H1 (cell line): ENCODE results near the gene CHAT. TPM values are rescaled to one million over a fixed set of nuclear protein-coding genes. Genes with fewer than 3 reads are reported as not detected.

Experiments
- ASH2L ChIP-seq: fragments of 200-600, 300-600 bp; sonication (generic); IDR thresholded peaks from one replicate; pipeline ENCODE4 v1.7.1; 2017; ENCODE audit warnings: low read length
- ATF2 ChIP-seq: IDR thresholded peaks from 2 replicates; pipeline ENCODE4 v1.6.1; 2012; ENCODE audit warnings: low read length, inconsistent platforms
- E2F6 ChIP-seq: IDR thresholded peaks from 2 replicates; pipeline ENCODE4 v1.6.1; 2012; ENCODE audit warnings: inconsistent platforms
- KDM4A ChIP-seq: IDR thresholded peaks from one replicate; pipeline ENCODE4 v1.7.1; 2012; ENCODE audit warnings: low read depth, mild to moderate bottlenecking, moderate library complexity, low read length, inconsistent platforms; ENCODE audit not compliant: severe bottlenecking
- SIN3A ChIP-seq, 2 experiments: IDR thresholded peaks in 1 of 2; conservative IDR thresholded peaks in 1 of 2; 2 replicates each; pipeline ENCODE4 v1.6.1; 2011 to 2012; ENCODE audit warnings: low read length in 2 of 2, improper control_type of control experiment in 1 of 2, low read depth in 1 of 2, mild to moderate bottlenecking in 1 of 2
- SP1 ChIP-seq: IDR thresholded peaks from 2 replicates; pipeline ENCODE4 v1.6.1; 2011; ENCODE audit warnings: low read depth, low read length
- SUZ12 ChIP-seq: fragments of 200-600 bp; sonication (generic); IDR thresholded peaks from 2 replicates; pipeline ENCODE4 v1.6.1; 2012; ENCODE audit warnings: mild to moderate bottlenecking, inconsistent platforms, low read length, moderate library complexity, mixed read lengths
- USF2 ChIP-seq: IDR thresholded peaks from 2 replicates; pipeline ENCODE4 v1.6.1; 2011; ENCODE audit warnings: low read length, improper control_type of control experiment
- polyA plus RNA-seq, 7 experiments: library from polyadenylated mRNA; depleted of rRNA in 3 of 7; stranded (reverse) in 5 of 7; unstranded in 2 of 7; fragments of >200 nt in 5 of 7; fragments of 200-250 nt in 2 of 7; gene quantifications; 1 replicate in 5 of 7; 2 replicates in 1 of 7; 4 replicates in 1 of 7; pipeline versions ENCODE4 v1.2.1 to v1.2.3, GENCODE V29; 2011 to 2013; ENCODE audit warnings: missing spikeins in 2 of 7, mixed read lengths in 2 of 7
- total RNA-seq: library from RNA; stranded (reverse); fragmentation: NEBNext Ultra II Directional; extraction: Animal tissue kit (Norgen Biotek cat#: 25700); gene quantifications from 2 replicates; pipeline ENCODE4 v1.2.1, GENCODE V29; 2021

CHAT gene
- total and polyA plus RNA-seq, 2 of the 8 experiments (the other 6 are each of a cell fraction or from before 2014, with no cell fraction given): not detected

- no peak for TF ChIP-seq ATF2
- TF ChIP-seq SP1: no peak
- TF ChIP-seq E2F6: no peak; the same call in 1 of the 2 replicates
- no peak for TF ChIP-seq USF2
- TF ChIP-seq SIN3A (conservative IDR thresholded peaks at IDR 0.05 in 1 of 2, IDR thresholded peaks at IDR 0.05 in 1 of 2; ENCODE audit: low read depth in 1 of 2, low read length in 2 of 2): peak; percentile 5 to 57; a peak in 1 of 4 replicates
- peak; percentile 33; the same call in 1 of the 2 replicates for TF ChIP-seq SUZ12
- no peak for TF ChIP-seq ASH2L
- peak; percentile 82 for TF ChIP-seq KDM4A
These were observed 4.3 kb upstream of the CHAT start (continued) for GRCh38 chr10:49609283-49610113.
